ENCODE measurements around the gene CCDC93.
"Not testable (repeated sequence)": the region's sequence is repeated elsewhere in the genome, so short reads cannot be mapped to it uniquely, and the experiment has no call there.

Gene CCDC93

GRCh38 chr2:118016911-118017310, 3.0 kb upstream of the CCDC93 start:
- POLR2A ChIA-PET = no interaction called here

GRCh38 chr2:118015761-118016160, 1.9 kb upstream of the CCDC93 start:
- H3K4me3 ChIP-seq (ENCODE audit: low read depth, low read length); DNase-seq (ENCODE audit: low read depth, low spot score); POLR2A ChIA-PET: not testable (repeated sequence)
- CTCF ChIA-PET = interaction anchor here (2.3 to 4.9 kb wide), 5 partner anchors 12 to 31 kb away, joined by 6 to 52 read pairs (median 9); no protein-coding TSS in a partner anchor

More at GRCh38 chr2:118016911-118017310, 3.0 kb upstream of the CCDC93 start:
- no peak for TF ChIP-seq CTCF (IDR thresholded peaks at IDR 0.05; ENCODE audit: insufficient read depth, low read length, missing control alignments)
- H3K4me3 ChIP-seq (ENCODE audit: low read depth, low read length) = no peak overlapping the region
- CTCF ChIA-PET = interaction anchor here (1.4 to 4.9 kb wide), 3 partner anchors 13 to 30 kb away, joined by 3 to 52 read pairs (median 7); no protein-coding TSS in a partner anchor
- no peak for DNase-seq (ENCODE audit: low read depth, low spot score)

- POLR2A ChIA-PET = no interaction called here
These were observed 588 bp upstream of the CCDC93 start for GRCh38 chr2:118014492-118014824.

GRCh38 chr2:118013221-118013723, 598 bp downstream of the CCDC93 start:
- DNase-seq (ENCODE audit: low read depth, low spot score) = no peak
- ChIA-PET POLR2A (no interaction called here), CTCF (interaction anchor here (1.6 to 12.1 kb wide), 5 partner anchors 10 to 199 kb away, joined by 3 to 519 read pairs (median 21); partner anchors contain the start of gene DDX18)

More at GRCh38 chr2:118014492-118014824, 588 bp upstream of the CCDC93 start:
- H3K4me3 ChIP-seq (ENCODE audit: low read depth, low read length) = peak overlapping the region; percentile 96
- no peak for TF ChIP-seq CTCF (IDR thresholded peaks at IDR 0.05; ENCODE audit: insufficient read depth, low read length, missing control alignments)
- DNase-seq (ENCODE audit: low read depth, low spot score) = no peak
- CTCF ChIA-PET = interaction anchor here (0.7 to 4.9 kb wide), 8 partner anchors 11 to 200 kb away, joined by 3 to 52 read pairs (median 9); partner anchors contain the start of gene DDX18

GRCh38 chr2:118012778-118013177, 1.1 kb downstream of the CCDC93 start:
- CTCF ChIA-PET = interaction anchor here (1.1 to 12.1 kb wide), 4 partner anchors 9 to 199 kb away, joined by 4 to 519 read pairs (median 18); partner anchors contain the start of gene DDX18
- H3K4me3 ChIP-seq (ENCODE audit: low read depth, low read length) = peak overlapping the region; percentile 96
- no peak for DNase-seq (ENCODE audit: low read depth, low spot score)
- POLR2A ChIA-PET = no interaction called here
- no peak for TF ChIP-seq CTCF (IDR thresholded peaks at IDR 0.05; ENCODE audit: insufficient read depth, low read length, missing control alignments)

More at GRCh38 chr2:118013221-118013723, 598 bp downstream of the CCDC93 start:
- peak overlapping the region; percentile 96 for H3K4me3 ChIP-seq (ENCODE audit: low read depth, low read length)
- no peak for TF ChIP-seq CTCF (IDR thresholded peaks at IDR 0.05; ENCODE audit: insufficient read depth, low read length, missing control alignments)

- no peak overlapping the region for H3K4me3 ChIP-seq (ENCODE audit: low read depth, low read length)
- ChIA-PET CTCF (interaction anchor here (1.7 to 12.1 kb wide), 3 partner anchors 22 to 196 kb away, joined by 4 to 519 read pairs (median 15); partner anchors contain the start of gene DDX18), POLR2A (no interaction called here)
- TF ChIP-seq CTCF (IDR thresholded peaks at IDR 0.05; ENCODE audit: insufficient read depth, low read length, missing control alignments) = no peak
- DNase-seq (ENCODE audit: low read depth, low spot score) = no peak
These were observed 3.4 kb downstream of the CCDC93 start for GRCh38 chr2:118010473-118010872.

GRCh38 chr2:118006861-118007260, 7.0 kb downstream of the CCDC93 start:
- H3K4me3 ChIP-seq (ENCODE audit: low read depth, low read length) = no peak overlapping the region
- ChIA-PET POLR2A (no interaction called here), CTCF (interaction anchor here (0.8 to 12.1 kb wide), 6 partner anchors 11 to 190 kb away, joined by 3 to 519 read pairs (median 25); partner anchors contain the start of gene DDX18)
- TF ChIP-seq CTCF (IDR thresholded peaks at IDR 0.05; ENCODE audit: insufficient read depth, low read length, missing control alignments) = no peak
- no peak for DNase-seq (ENCODE audit: low read depth, low spot score)

Data from AG04449 (cell line).